Measurements from ENCODE around the gene ALPG.
"Not testable (repeated sequence)": the region's sequence is repeated elsewhere in the genome, so short reads cannot be mapped to it uniquely, and the experiment has no call there.

The ALPG gene

DNA sequence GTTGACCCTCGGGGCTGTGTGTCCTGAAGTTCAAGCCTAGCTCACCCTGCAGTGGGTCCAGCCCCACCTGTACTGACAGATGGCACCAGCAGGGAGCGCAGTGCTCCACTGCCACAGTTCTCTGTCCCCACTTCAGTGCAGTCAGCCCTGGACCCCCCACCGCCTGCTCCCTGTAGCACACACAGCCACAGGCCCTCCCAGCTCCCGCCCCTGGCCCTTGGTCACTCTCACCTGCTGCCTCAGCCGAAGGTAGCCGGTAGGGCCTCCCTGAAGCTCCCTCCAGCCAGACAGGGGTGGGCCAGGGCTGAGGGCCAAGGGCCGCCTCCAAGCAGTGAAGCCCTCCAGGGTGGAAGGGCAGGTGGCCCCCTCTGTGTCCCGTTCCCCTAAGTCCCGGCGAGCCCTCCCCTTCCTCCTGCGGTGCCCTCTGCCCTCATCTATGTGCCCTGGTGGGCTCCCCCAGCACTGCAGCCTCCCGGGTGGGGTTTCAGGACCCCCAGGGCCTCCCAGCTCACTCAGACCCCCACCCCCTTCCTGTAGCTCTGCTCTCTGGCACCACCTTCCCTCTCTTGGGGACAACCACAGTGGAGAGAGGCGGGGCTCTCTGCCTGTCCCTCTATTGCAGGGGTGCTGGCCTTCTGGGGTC is 38.9 kb upstream of the ALPG start:
- no peaks in the 10 kb centered on the region for H3K9me3 ChIP-seq (ENCODE audit: control insufficient read depth in 2 of 2, low read length in 2 of 2)
- no peaks in the 10 kb centered on the region for H3K4me1 ChIP-seq (ENCODE audit: control insufficient read depth in 2 of 2, insufficient read depth in 2 of 2, low read length in 2 of 2)
- no peak overlapping the region for H3K4me3 ChIP-seq (ENCODE audit: low read length in 2 of 2)
- no peaks in the 10 kb centered on the region for H3K27me3 ChIP-seq (ENCODE audit: control insufficient read depth in 2 of 2, insufficient read depth in 2 of 2, low read length in 2 of 2)
- no peaks in the 10 kb centered on the region for H3K36me3 ChIP-seq (ENCODE audit: control insufficient read depth in 2 of 2, insufficient read depth in 2 of 2, low read length in 2 of 2)
- no peak overlapping the region for H3K27ac ChIP-seq (ENCODE audit: low read depth in 2 of 2, low read length in 2 of 2)
- no peak overlapping the region for H3K9ac ChIP-seq (ENCODE audit: low read depth in 1 of 2, low read length in 2 of 2)

DNA sequence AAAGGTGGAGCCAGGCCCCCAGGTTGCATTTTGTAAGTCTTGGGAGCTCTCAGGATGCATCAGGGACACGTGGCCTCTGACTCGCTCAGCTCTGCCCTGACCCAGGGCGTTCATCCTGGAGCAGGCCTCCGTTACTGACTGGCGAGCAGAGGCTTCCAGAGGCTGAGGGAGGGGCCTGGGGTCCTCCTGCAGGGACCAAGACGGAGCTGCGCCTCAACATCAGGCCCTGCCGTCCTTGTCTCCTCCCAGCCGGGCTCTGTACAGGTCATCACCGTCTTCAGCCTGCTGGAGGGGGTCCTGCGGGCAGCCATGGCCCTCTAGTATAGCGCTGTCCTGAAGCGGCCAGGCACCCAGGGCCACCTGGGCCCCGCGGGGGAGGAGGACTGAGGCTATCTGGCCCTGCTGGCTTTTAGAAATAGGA is 38.3 kb upstream of the ALPG start:
- no peaks in the 10 kb centered on the region for H3K36me3 ChIP-seq (ENCODE audit: control insufficient read depth in 2 of 2, insufficient read depth in 2 of 2, low read length in 2 of 2)
- H3K4me1 ChIP-seq (ENCODE audit: control insufficient read depth in 2 of 2, insufficient read depth in 2 of 2, low read length in 2 of 2) = no peaks in the 10 kb centered on the region
- H3K9me3 ChIP-seq (ENCODE audit: control insufficient read depth in 2 of 2, low read length in 2 of 2) = no peaks in the 10 kb centered on the region
- no peaks in the 10 kb centered on the region for H3K27me3 ChIP-seq (ENCODE audit: control insufficient read depth in 2 of 2, insufficient read depth in 2 of 2, low read length in 2 of 2)
- no peak overlapping the region for H3K4me3 ChIP-seq (ENCODE audit: low read length in 2 of 2)
- no peak overlapping the region for H3K9ac ChIP-seq (ENCODE audit: low read depth in 1 of 2, low read length in 2 of 2)
- H3K27ac ChIP-seq (ENCODE audit: low read depth in 2 of 2, low read length in 2 of 2) = no peak overlapping the region

DNA sequence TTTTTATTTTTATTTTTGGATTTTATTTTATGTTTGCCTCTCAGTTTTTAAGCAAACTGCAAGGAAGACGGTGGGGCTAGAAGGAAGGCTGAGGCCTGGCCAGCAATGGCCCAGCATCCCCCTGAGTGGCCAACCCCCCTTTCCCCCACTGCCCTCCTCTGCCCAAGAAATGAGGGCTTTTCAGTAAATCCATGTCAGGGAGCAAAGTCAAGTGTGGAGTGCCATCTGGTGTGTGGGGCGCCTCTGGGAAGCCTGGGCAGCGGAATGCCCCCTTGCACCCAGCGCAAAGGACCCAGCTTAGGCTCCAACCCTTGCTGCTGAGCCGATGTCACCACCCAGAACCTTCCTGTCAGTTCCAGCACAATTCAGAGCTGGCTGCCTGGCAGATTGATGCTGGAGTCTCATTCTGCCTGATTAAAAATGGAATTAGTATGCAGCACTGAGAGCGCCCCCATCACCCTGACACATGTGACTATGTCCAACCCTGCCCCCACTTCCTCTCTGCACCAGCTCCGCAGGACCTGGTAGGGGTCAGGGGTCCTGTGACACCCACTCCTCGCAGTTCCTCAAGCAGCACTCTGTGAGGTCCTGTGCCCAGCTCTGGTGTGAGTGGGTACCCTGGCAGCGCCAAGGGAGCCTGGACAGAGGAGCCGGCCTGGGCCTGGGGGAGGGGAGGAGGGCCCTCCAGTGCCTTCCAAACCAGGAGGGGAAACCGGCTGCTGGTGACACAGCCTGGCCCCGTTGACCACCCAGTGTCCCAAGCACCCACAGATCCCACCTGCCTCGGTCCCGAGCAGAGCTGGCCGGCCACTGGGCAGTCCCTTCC is 37.3 kb upstream of the ALPG start:
- Histone ChIP-seq H3K4me1 (ENCODE audit: control insufficient read depth in 2 of 2, insufficient read depth in 2 of 2, low read length in 2 of 2) (no peaks in the 10 kb centered on the region), H3K27ac (ENCODE audit: low read depth in 2 of 2, low read length in 2 of 2) (no peak overlapping the region), H3K9me3 (ENCODE audit: control insufficient read depth in 2 of 2, low read length in 2 of 2) (no peaks in the 10 kb centered on the region), H3K27me3 (ENCODE audit: control insufficient read depth in 2 of 2, insufficient read depth in 2 of 2, low read length in 2 of 2) (no peaks in the 10 kb centered on the region), H3K9ac (ENCODE audit: low read depth in 1 of 2, low read length in 2 of 2) (no peak overlapping the region), H3K36me3 (ENCODE audit: control insufficient read depth in 2 of 2, insufficient read depth in 2 of 2, low read length in 2 of 2) (no peaks in the 10 kb centered on the region), H3K4me3 (ENCODE audit: low read length in 2 of 2) (no peak overlapping the region)

DNA sequence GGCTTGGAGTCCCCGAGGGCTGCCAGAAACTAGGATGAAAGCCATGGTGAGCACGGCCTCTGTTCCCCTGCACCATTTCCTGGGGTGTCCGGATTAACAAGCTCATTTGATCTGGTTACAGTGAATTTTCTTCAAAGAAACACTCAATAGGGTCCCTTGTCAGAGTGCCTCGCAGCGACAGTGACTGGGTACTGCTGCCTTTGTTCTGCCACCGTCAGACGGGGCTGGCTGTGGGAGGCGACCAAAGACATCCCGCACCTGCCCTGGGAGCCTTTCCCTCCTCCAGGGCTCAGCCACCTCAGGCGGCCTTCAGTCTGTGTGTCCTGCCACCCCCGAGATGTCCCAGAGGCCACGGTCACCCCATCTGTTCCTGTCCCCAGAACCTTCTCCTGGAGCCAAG is 36.6 kb upstream of the ALPG start:
- not testable (repeated sequence) for H3K9ac ChIP-seq (ENCODE audit: low read depth in 1 of 2, low read length in 2 of 2); H3K9me3 ChIP-seq (ENCODE audit: control insufficient read depth in 2 of 2, low read length in 2 of 2); H3K27ac ChIP-seq (ENCODE audit: low read depth in 2 of 2, low read length in 2 of 2); H3K27me3 ChIP-seq (ENCODE audit: control insufficient read depth in 2 of 2, insufficient read depth in 2 of 2, low read length in 2 of 2); H3K36me3 ChIP-seq (ENCODE audit: control insufficient read depth in 2 of 2, insufficient read depth in 2 of 2, low read length in 2 of 2); H3K4me3 ChIP-seq (ENCODE audit: low read length in 2 of 2); H3K4me1 ChIP-seq (ENCODE audit: control insufficient read depth in 2 of 2, insufficient read depth in 2 of 2, low read length in 2 of 2)

DNA sequence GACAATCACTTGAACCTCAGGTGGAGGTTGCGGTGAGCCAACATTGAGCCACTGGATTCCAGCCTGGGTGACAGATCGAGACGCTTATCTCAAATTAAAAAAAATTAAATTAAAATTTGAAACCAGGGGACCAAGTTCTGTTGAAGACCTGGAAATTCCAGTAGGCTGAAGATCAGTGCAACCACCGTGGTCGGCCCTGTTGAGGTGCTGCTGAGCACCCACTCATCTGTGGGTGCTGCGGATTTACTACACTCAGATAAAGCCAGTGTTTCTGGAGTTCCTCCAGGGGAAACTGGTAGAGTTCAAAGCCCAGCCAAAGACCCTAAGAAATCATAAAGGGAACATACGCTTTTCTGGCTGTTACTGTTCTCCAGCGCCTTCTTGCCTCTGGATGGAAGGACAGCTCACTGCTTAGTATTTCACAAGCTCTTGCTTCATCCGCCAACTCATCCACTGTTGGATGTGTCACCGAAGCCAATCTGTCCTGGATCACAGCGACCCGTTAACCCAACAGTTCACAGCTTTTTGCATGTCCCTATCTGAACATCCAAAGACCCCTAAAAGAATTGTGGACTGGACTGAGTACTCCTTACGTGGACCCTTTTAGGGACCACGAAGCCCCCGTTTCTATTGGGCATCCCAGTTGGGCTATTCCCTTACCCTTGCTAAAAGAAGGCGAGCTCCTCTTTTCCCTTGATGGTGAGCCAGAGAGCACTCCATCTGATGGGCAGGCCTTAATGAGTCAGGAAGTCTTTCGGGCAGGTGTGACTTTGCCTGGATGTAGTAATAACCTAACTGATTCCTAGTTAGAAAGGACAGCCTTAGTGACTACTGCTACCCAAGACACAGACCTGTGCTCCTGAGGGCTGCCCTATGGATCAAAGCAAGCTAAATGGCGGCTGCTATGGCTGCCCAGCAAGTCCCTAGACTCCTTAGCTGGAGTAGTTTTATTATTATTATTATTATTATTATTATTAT is 34.1 kb upstream of the ALPG start:
- Histone ChIP-seq H3K27me3 (ENCODE audit: control insufficient read depth in 2 of 2, insufficient read depth in 2 of 2, low read length in 2 of 2) (no peaks in the 10 kb centered on the region), H3K9me3 (ENCODE audit: control insufficient read depth in 2 of 2, low read length in 2 of 2) (no peaks in the 10 kb centered on the region), H3K4me3 (ENCODE audit: low read length in 2 of 2) (no peak overlapping the region), H3K36me3 (ENCODE audit: control insufficient read depth in 2 of 2, insufficient read depth in 2 of 2, low read length in 2 of 2) (no peaks in the 10 kb centered on the region), H3K27ac (ENCODE audit: low read depth in 2 of 2, low read length in 2 of 2) (no peak overlapping the region), H3K4me1 (ENCODE audit: control insufficient read depth in 2 of 2, insufficient read depth in 2 of 2, low read length in 2 of 2) (no peaks in the 10 kb centered on the region), H3K9ac (ENCODE audit: low read depth in 1 of 2, low read length in 2 of 2) (no peak overlapping the region)

DNA sequence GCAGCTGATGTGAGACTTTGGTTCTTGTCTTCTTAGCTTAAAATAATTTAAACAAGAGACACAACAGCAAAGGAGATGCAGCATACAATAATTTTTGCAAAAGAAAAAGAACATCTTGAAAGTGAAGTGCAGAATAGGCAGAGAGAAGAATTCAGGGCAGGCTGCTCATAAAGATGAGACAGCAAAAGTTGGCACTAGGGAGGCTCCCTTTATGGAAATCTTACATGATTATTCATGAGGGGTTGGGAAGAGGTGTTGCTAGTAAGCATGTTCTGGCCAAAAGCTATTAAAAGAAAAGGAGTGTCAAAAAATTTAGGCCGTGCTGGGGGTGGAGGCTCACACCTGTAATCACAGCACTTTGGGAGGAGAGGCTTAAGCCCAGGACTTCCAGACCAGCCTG is 32.3 kb upstream of the ALPG start:
- Histone ChIP-seq H3K4me1 (ENCODE audit: control insufficient read depth in 2 of 2, insufficient read depth in 2 of 2, low read length in 2 of 2) (no peaks in the 10 kb centered on the region), H3K9me3 (ENCODE audit: control insufficient read depth in 2 of 2, low read length in 2 of 2) (no peaks in the 10 kb centered on the region), H3K27ac (ENCODE audit: low read depth in 2 of 2, low read length in 2 of 2) (no peak overlapping the region), H3K4me3 (ENCODE audit: low read length in 2 of 2) (no peak overlapping the region), H3K36me3 (ENCODE audit: control insufficient read depth in 2 of 2, insufficient read depth in 2 of 2, low read length in 2 of 2) (no peaks in the 10 kb centered on the region), H3K9ac (ENCODE audit: low read depth in 1 of 2, low read length in 2 of 2) (no peak overlapping the region), H3K27me3 (ENCODE audit: control insufficient read depth in 2 of 2, insufficient read depth in 2 of 2, low read length in 2 of 2) (no peaks in the 10 kb centered on the region)

DNA sequence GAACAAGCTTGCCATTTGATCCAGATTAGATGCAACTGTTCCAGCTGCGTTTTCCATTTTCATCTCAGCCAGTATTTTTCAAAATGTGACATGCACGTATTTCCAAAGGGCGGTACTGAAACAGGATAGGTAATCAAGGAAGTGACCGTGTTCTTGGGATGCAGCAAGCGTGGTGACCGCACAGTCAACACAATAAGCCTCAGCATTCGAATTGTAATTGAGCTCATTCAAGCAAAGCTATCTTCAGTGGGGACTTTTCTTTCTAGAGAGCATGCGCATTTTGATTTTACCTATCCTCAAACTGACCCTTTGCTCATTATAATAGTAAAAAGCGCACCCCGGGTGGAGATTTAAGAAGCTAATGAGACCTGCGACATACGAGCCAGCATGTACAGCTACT is 31.5 kb upstream of the ALPG start:
- H3K9ac ChIP-seq (ENCODE audit: low read depth in 1 of 2, low read length in 2 of 2) = no peak overlapping the region
- no peaks in the 10 kb centered on the region for H3K4me1 ChIP-seq (ENCODE audit: control insufficient read depth in 2 of 2, insufficient read depth in 2 of 2, low read length in 2 of 2)
- H3K27ac ChIP-seq (ENCODE audit: low read depth in 2 of 2, low read length in 2 of 2) = no peak overlapping the region
- no peaks in the 10 kb centered on the region for H3K36me3 ChIP-seq (ENCODE audit: control insufficient read depth in 2 of 2, insufficient read depth in 2 of 2, low read length in 2 of 2)
- H3K27me3 ChIP-seq (ENCODE audit: control insufficient read depth in 2 of 2, insufficient read depth in 2 of 2, low read length in 2 of 2) = no peaks in the 10 kb centered on the region
- no peak overlapping the region for H3K4me3 ChIP-seq (ENCODE audit: low read length in 2 of 2)
- H3K9me3 ChIP-seq (ENCODE audit: control insufficient read depth in 2 of 2, low read length in 2 of 2) = no peaks in the 10 kb centered on the region

DNA sequence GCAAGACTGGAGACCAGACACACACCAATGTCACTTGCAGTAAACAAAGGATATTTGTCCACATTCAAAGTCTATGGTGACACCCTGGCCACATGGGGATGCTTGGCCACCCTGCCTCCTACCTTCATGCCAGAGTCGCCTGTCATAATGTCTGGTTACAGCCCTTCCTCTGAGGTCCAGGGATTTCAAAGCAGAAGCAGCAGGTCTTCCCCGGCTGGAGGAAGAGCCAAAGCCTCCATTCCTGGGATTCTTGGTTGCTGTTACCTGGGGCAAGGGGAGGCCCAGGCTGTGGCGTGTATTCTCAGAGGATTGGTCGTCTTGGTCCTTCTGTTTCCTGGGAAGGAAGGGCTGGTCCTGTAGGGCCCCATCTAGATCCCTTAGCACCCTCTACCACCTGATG is 30.4 kb upstream of the ALPG start:
- Histone ChIP-seq H3K27me3 (ENCODE audit: control insufficient read depth in 2 of 2, insufficient read depth in 2 of 2, low read length in 2 of 2) (no peaks in the 10 kb centered on the region), H3K4me3 (ENCODE audit: low read length in 2 of 2) (no peak overlapping the region), H3K9ac (ENCODE audit: low read depth in 1 of 2, low read length in 2 of 2) (no peak overlapping the region), H3K36me3 (ENCODE audit: control insufficient read depth in 2 of 2, insufficient read depth in 2 of 2, low read length in 2 of 2) (no peaks in the 10 kb centered on the region), H3K4me1 (ENCODE audit: control insufficient read depth in 2 of 2, insufficient read depth in 2 of 2, low read length in 2 of 2) (no peaks in the 10 kb centered on the region), H3K9me3 (ENCODE audit: control insufficient read depth in 2 of 2, low read length in 2 of 2) (no peaks in the 10 kb centered on the region), H3K27ac (ENCODE audit: low read depth in 2 of 2, low read length in 2 of 2) (no peak overlapping the region)

DNA sequence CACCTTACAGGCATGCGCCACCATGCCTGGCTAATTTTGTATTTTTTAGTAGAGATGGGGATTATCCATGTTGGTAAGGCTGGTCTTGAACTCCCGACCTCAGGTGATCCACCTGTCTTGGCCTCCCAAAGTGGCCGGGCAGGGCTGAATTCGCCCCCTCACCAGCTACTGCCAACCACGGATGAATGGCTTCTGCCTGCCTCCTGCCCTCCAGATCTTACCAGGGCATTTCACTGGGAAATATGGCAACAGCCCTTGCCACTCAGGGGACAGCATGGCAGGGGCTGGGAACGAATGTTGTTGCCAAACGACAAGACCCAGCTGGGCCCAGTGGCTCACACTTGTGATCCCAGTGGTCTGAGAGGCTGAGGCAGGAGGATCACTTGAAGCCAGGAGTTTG is 29.9 kb upstream of the ALPG start:
- Histone ChIP-seq H3K4me1 (ENCODE audit: control insufficient read depth in 2 of 2, insufficient read depth in 2 of 2, low read length in 2 of 2) (no peaks in the 10 kb centered on the region), H3K36me3 (ENCODE audit: control insufficient read depth in 2 of 2, insufficient read depth in 2 of 2, low read length in 2 of 2) (no peaks in the 10 kb centered on the region), H3K9ac (ENCODE audit: low read depth in 1 of 2, low read length in 2 of 2) (no peak overlapping the region), H3K27ac (ENCODE audit: low read depth in 2 of 2, low read length in 2 of 2) (no peak overlapping the region), H3K4me3 (ENCODE audit: low read length in 2 of 2) (no peak overlapping the region), H3K27me3 (ENCODE audit: control insufficient read depth in 2 of 2, insufficient read depth in 2 of 2, low read length in 2 of 2) (peaks cover 0 to 1% of the 10 kb centered on the region in 2 donors), H3K9me3 (ENCODE audit: control insufficient read depth in 2 of 2, low read length in 2 of 2) (no peaks in the 10 kb centered on the region)

DNA sequence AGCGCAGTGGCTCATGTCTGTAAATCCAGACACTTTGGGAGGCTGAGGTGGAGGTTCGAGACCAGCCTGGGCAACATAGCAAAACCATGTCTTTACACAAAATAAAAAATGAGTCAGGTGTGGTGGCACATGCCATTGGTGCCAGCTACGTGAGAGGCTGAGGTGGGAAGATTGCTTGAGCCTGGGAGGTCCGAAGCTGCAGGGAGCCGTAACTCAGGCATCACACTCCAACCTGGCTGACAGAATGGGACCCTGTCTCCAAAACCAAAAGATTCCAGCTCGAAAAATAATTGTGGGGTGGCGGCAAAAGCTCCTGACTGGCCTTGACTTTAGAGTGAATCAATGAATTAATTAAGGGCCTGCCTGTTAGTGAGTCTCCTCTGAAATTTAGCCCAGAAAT is 29.3 kb upstream of the ALPG start:
- peaks cover 0 to 5% of the 10 kb centered on the region in 2 donors for H3K27me3 ChIP-seq (ENCODE audit: control insufficient read depth in 2 of 2, insufficient read depth in 2 of 2, low read length in 2 of 2)
- no peak overlapping the region for H3K27ac ChIP-seq (ENCODE audit: low read depth in 2 of 2, low read length in 2 of 2)
- H3K9ac ChIP-seq (ENCODE audit: low read depth in 1 of 2, low read length in 2 of 2) = no peak overlapping the region
- H3K4me3 ChIP-seq (ENCODE audit: low read length in 2 of 2) = no peak overlapping the region
- no peaks in the 10 kb centered on the region for H3K36me3 ChIP-seq (ENCODE audit: control insufficient read depth in 2 of 2, insufficient read depth in 2 of 2, low read length in 2 of 2)
- no peaks in the 10 kb centered on the region for H3K9me3 ChIP-seq (ENCODE audit: control insufficient read depth in 2 of 2, low read length in 2 of 2)
- no peaks in the 10 kb centered on the region for H3K4me1 ChIP-seq (ENCODE audit: control insufficient read depth in 2 of 2, insufficient read depth in 2 of 2, low read length in 2 of 2)

Data from mucosa of rectum (tissue), 2 donors.